HG03196 (cell line): ENCODE measurements around the gene GALNT17.

Experiments used
- ATAC-seq: cut with Tn5 transposase; IDR thresholded peaks from one replicate; pipeline ENCODE4 v1.9.1; 2021; ENCODE audit not compliant: unreplicated experiment

GALNT17 gene

DNA sequence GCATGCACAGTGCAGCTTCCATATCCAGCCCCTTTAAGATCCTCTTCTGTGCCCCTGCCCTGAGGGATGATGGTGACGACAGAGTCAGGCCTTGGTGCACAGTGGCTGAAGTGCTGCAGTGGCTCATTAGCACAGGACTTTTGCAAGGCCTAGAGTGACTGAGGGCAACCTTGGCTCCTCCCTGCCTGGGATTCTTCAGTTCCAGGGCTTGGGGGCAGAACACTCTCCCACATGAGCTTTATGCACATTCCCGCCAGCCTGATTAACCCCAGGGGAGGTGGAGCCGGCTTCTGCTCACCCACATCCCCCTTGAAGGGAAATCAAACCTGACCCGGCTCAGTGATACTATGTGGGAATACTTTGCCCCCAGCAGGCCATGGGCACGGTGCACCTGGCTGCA lies 253.4 kb downstream of the GALNT17 start:
- no peak for ATAC-seq

DNA sequence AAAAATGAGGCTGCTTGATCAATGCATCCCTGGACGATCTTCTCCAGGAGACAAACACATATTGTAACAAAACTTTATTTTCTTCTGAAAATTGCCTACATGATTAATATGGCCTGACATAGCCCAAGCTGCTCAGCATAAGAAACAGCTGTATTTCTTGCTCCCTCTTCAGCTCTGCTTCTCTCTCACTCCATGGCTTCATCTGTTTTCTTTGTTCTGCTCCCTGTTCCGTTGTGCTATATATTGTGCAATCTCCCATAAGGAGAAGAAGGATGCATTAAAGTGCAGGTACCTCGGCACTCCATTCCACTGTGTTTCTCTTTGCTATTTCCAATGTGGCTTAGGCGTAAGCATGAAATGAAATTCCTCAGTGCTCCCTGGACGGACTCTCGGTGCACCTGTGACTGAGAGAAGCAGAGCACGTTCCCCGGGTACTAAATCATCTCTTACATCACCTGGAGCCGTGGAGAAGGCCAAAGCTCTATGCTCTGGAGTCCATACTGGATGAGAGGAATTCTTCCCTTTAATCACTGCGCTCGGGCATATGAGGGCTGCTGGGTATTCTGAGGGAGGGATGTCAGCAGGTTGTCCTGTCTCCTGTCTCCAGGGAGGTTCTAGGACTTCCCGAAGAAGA lies 254.3 kb downstream of the GALNT17 start:
- ATAC-seq: no peak

- no peak for ATAC-seq
These were observed 256.2 kb downstream of the GALNT17 start for GRCh38 chr7:71388181-71388580.

DNA sequence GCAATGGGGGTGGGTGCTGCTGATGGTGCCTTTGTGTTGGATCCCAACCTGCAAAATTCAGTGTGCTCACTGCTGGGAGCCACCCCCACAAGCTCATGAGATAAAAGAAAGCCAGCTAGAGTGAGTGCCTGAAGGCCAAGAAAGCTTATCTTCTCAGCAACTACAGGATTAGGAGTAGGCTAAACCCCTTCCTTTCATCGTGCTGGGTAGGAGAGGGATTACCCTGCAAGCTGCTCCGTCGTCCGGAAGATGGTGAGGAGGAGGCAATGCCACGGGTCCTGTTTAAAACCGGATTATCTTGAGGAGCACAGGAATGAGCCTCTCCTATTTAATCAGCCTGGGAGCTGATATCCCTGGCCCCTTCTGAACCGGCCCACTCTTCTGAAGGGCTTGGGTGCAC lies 258.0 kb downstream of the GALNT17 start:
- ATAC-seq: no peak

GRCh38 chr7:71393661-71394060 lies 261.7 kb downstream of the GALNT17 start:
- ATAC-seq: no peak

DNA sequence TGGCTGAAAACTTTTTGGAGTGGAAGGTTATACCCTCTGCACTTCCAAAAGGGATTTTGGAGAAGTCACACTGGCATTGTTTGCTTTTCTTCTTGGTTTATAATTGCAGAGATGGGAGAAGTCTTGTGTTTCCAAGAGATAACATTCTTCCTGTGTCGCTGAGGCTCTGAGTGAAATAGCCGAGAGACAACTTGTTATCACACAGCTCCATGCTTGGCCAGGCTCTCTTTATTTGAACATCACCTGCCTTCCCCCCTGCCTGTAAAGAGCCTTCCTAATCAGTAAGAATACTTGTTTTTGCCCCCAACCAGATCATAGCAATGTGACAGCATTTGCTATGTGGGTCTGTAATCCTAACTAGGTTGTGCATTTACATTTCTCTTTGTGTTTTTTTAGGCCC lies 270.7 kb downstream of the GALNT17 start:
- no peak for ATAC-seq

DNA sequence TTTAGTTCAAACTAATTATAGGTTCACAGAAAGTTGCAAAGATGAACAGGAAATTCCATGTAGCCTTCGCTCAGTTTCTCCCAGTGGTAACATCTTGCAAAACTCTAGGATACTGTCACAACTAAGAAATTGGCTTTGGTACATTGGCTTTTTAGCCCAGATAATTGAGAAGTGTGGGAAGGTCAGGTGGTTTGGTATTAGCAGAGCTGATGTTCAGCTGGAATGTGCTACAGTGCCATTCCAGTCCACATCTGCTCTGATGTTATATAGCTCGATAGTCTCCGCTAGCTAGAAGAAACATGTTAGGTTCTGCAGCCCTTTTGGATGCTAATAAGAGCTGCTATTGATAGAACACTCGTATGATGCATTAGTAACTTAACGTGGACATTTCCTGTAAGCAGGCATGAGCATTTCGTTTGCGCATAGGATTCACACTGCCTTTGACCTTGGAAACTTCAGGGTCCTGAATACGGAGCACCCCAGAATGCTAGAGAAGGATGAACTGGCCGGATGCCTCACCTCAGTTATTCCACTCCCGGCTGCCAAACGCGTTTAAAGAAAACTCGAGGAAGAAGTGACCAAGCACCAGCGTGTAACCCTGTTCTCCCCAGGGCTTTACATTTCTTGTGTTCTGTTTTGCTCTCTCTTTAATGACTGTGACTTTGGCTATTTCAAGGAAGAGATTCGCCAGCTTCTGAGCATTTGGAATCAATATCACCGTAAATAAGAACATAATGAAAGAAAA lies 271.4 kb downstream of the GALNT17 start:
- no peak for ATAC-seq

DNA sequence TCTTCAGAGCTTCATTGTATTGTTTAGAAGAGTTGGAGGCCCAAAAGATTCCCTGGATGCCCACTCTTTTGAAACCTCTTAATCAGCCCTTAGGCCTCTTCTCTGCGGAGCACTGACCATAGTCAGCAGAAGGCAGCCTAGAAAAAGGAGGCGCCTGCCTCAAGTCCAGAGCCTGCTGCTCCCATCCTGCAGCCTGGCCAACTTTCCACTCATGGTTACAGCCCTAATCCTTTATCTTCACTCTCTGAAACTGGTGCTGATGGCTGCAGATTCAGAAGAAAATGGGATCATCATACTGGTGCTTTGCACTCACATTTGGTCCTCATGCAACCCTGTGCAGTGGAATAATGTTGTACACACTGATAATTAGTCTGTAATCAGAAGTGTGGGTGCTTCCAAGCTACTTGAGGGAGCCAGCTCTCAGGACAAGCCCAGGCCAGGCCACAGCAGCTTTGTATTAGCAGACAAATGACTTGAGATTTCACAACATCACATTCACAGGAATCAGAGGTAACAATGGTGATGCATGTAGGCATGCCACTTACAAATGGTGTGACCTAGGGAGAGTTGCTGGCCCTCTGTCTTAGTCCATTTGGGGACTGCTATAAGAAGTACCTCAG lies 272.9 kb downstream of the GALNT17 start:
- no peak for ATAC-seq

DNA sequence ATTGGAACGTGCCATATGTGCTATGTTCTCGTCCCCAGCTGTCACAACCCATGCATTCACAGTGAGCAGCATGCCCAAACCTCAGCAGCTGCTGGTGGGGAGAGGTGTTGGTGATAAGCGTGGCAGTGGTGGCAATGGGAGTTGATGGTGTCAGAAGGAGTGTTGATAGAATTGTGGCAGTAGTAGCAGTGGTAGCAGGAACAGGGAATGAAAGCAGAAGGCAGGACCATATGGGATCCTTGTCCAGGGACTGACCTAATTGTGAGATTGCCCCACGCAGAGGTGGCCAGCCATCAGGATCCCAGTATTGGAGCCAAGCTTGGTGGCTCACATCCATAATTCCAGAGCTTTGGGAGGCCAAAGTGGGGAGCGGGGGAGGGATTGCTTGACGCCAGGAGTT lies 276.3 kb downstream of the GALNT17 start:
- ATAC-seq: no peak

DNA sequence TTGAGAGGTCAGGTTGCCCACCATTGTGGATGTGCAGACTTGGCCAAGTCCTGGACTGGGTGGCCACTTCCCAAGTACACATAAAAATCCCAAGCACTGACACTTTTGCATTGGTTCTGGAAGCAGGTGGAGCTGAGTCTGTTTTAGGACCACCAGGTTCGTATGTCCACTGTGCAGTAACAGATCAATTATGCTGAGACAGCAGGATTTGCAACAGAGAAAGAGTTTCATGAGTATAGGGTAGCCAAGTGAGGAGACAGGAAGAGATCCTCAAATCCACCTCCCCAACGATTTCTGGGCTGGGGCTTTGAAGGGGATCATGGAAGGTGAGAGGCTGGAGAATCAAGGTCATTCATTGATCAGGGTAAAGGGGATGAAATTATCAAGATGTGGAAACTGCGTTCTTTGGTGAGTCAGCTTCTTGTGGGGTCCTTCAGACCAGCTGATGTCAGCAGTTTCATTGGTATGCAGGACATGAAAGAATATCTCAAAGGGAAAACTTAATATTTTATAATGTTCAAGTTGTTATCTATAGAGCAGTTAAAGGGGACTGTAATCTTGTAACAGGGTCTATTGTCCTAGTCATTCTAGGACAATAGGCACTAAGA lies 277.7 kb downstream of the GALNT17 start:
- no peak for ATAC-seq

DNA sequence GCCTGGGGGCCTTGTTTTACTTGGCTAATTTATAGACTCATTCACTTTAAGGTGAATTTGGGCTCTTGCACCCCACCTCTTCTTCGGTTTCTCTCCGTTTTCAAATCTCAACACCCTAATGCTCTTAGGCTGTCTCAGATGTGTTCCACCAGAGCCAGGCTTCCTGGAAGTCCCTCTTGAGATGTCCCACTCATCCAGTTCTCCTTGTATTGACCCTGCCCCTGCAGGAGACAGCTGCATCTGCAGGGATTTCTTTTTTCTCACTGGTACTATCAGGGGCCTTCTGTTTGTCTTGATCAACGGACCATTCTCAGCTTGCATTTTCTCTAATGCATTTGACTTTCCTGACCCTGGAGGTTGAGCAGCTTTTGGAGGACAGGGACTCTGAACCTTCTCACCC lies 279.5 kb downstream of the GALNT17 start:
- ATAC-seq: no peak

GRCh38 chr7:71414490-71414889 lies 282.5 kb downstream of the GALNT17 start:
- no peak for ATAC-seq

- no peak for ATAC-seq
These were observed 287.8 kb downstream of the GALNT17 start for GRCh38 chr7:71419546-71420337.

DNA sequence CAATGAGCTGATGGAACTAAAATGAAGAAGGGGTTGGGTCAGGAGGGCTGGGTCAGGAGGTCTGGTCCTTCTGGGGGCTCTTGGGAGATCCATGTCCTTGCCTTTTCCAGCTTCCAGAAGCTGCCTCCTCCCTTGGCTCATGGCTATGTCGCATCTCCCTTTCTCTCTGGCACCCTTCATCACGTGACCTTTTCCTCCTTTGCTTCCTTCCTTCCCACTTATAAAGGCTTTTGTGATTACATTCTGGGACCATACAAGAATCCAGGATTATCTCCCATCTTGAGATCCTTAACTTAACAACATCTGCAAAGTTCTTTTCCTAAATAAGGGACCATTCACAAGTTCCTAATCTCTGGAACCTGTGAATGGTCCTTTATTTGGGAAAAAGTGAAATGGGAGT lies 290.2 kb downstream of the GALNT17 start:
- ATAC-seq: no peak

GRCh38 chr7:71424166-71425035 lies 292.5 kb downstream of the GALNT17 start:
- no peak for ATAC-seq

- no peak for ATAC-seq
These were observed 297.1 kb downstream of the GALNT17 start for GRCh38 chr7:71429083-71429482.

DNA sequence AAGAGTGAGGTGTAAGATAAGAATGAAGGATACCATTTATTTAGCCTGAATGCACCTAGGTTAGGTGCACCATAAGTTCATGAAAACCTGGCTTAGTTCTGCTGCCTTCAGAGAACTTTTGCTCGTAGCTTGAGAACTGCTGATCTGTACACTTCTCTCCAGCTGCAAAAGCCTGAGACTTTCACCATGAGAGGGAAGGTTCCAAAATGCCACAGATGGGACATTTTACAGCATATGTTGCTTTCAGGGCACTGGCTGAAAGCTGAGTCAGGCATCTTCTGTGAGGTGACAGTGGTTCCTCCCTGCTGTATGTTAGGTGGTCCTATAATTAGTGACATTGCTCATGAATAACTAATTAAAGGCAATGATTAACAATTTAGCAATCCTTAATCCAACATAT lies 298.3 kb downstream of the GALNT17 start:
- no peak for ATAC-seq

GRCh38 chr7:71439321-71439720 lies 307.4 kb downstream of the GALNT17 start:
- ATAC-seq: no peak

- no peak for ATAC-seq
These were observed 310.7 kb downstream of the GALNT17 start for GRCh38 chr7:71442492-71443190.

DNA sequence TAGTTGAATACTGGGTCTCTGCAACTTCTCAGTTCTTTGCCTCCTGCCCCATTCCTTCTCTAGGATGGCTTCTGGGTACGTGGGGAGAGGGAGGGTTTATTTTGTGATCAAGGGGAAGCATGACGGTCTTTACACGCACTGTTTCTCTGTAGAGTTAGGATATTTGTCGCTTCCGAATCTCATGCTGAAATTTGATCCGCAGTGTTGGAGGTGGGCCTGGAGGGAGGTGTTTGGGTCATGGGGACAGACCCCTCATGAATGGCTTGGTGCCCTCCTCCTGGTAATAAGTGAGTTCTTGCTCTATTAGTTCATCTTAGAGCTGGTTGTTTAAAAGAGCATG lies 311.2 kb downstream of the GALNT17 start:
- no peak for ATAC-seq
